ENCODE data around the gene TMEM132E. TPM values are rescaled to one million over a fixed set of nuclear protein-coding genes. Genes with fewer than 3 reads are reported as not detected.

TMEM132E gene
- total and polyA plus RNA-seq, 12 donors = 0.07 to 1.1 (median 0.23) TPM; not detected in 1

DNA sequence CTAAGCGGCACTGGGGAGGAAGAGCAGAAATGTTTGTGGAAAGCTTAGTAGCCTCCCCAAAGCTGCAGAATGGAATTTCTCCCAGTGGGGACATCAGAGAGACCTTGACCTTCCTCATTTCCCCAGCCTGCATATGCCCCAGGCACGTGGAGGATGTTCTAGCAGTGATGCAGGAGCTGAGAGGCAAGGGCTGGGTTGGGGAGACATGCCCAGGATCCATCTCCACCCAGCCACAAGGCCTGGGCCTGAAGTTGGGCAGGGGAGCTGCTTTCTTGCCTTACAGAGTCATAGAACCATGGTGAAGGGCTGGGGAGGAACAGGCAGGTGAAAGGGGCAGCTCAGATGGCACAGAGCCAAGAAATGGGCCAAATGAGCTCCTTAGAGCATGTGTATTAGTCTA, 104.0 kb downstream of the TMEM132E start:
- 52 to 100% (median 68%) methylated on average over 1 to 2 of the region's 2 CpGs for WGBS, 4 donors
- TF ChIP-seq POLR2A (IDR thresholded peaks at IDR 0.05) = no peak
- TF ChIP-seq, protein P1, sequence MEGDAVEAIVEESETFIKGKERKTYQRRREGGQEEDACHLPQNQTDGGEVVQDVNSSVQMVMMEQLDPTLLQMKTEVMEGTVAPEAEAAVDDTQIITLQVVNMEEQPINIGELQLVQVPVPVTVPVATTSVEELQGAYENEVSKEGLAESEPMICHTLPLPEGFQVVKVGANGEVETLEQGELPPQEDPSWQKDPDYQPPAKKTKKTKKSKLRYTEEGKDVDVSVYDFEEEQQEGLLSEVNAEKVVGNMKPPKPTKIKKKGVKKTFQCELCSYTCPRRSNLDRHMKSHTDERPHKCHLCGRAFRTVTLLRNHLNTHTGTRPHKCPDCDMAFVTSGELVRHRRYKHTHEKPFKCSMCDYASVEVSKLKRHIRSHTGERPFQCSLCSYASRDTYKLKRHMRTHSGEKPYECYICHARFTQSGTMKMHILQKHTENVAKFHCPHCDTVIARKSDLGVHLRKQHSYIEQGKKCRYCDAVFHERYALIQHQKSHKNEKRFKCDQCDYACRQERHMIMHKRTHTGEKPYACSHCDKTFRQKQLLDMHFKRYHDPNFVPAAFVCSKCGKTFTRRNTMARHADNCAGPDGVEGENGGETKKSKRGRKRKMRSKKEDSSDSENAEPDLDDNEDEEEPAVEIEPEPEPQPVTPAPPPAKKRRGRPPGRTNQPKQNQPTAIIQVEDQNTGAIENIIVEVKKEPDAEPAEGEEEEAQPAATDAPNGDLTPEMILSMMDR (IDR thresholded peaks at IDR 0.05) = no peak
- Histone ChIP-seq H3K4me3 (no peak overlapping the region), H3K9me3 (replicated peaks in 1 of 3) (no peaks in the 10 kb centered on the region), H3K4me1 (replicated peaks in 1 of 2) (no peaks in the 10 kb centered on the region), H3K36me3 (replicated peaks in 1 of 2) (no peaks in the 10 kb centered on the region), H3K27me3 (no peaks in the 10 kb centered on the region), H3K27ac (no peak overlapping the region)
- no peak for DNase-seq
- intact Hi-C loops (cut with DNase I) = no loop called here

Other genes starting within 250 kb of the TMEM132E start
- gene CCL13, start 223.1 kb upstream of the TMEM132E start, total RNA-seq = 10 to 100 TPM in 1 of 9 donors, 1 to 10 TPM in 6, under 1 TPM in 2; 0.17 to 17.6 (median 2.7) TPM
- 1 to 10 TPM; 1.7 to 2.2 (median 1.7) TPM for gene CCL13, start 223.1 kb upstream of the TMEM132E start, polyA plus RNA-seq
- not detected for gene CCL1, start 216.3 kb upstream of the TMEM132E start, total RNA-seq
- not detected for gene CCL1, start 216.3 kb upstream of the TMEM132E start, polyA plus RNA-seq

All from adrenal gland (tissue), 12 donors.